Left lobe of liver (tissue), 2 donors: ENCODE data around the gene CRYBG3. TPM values are rescaled to one million over a fixed set of nuclear protein-coding genes. Genes with fewer than 3 reads are reported as not detected.
"Not testable (repeated sequence)": the region's sequence is repeated elsewhere in the genome, so short reads cannot be mapped to it uniquely, and the experiment has no call there.

Experiments
- ATAC-seq: fragments of 200-7000 bp; cut with Tn5 transposase; one replicate; pipeline ENCODE4 v1.9.1; 2020; ENCODE audit warnings: mild to moderate bottlenecking, moderate library complexity
- DNase-seq: peaks from one replicate; pipeline ENCODE4 v3.0.0-alpha.2; 2020; ENCODE audit warnings: low spot score
- total RNA-seq: library from RNA; stranded (reverse); gene quantifications from one replicate; pipeline ENCODE4 v1.2.1, GENCODE V29; 2021
- donor health status: DM: no; HTN: no; CAD: no; lungs with moderate emphysema.
- donor health status: DM: no; HTN: yes; CAD: no.

Gene CRYBG3
- total RNA-seq, 1 donor from 2014 or later, result 4.7 TPM

GRCh38 chr3:97895216-97895615, 73.4 kb downstream of the CRYBG3 start:
- ATAC-seq (no peak), DNase-seq (no peak)

- DNase-seq (no peak), ATAC-seq (no peak)
Observed at GRCh38 chr3:97896129-97896528, 74.3 kb downstream of the CRYBG3 start.

- DNase-seq, result no peak
- ATAC-seq, result no peak
Observed at GRCh38 chr3:97896547-97896946, 74.7 kb downstream of the CRYBG3 start.

GRCh38 chr3:97899331-97899730, 77.5 kb downstream of the CRYBG3 start:
- DNase-seq (no peak), ATAC-seq (no peak)

GRCh38 chr3:97901313-97902248, 79.8 kb downstream of the CRYBG3 start:
- peak; percentile 89 for ATAC-seq

GRCh38 chr3:97909830-97910229, 88.0 kb downstream of the CRYBG3 start:
- not testable (repeated sequence) for ATAC-seq, DNase-seq

More at GRCh38 chr3:97901313-97902248, 79.8 kb downstream of the CRYBG3 start:
- DNase-seq, result no peak

GRCh38 chr3:97910236-97910831, 88.5 kb downstream of the CRYBG3 start:
- not testable (repeated sequence) for ATAC-seq, DNase-seq

- ATAC-seq, result no peak
Observed at GRCh38 chr3:97910931-97911351, 89.1 kb downstream of the CRYBG3 start.

GRCh38 chr3:97911459-97911858, 89.6 kb downstream of the CRYBG3 start:
- no peak for ATAC-seq

More at GRCh38 chr3:97910931-97911351, 89.1 kb downstream of the CRYBG3 start:
- DNase-seq, result no peak

GRCh38 chr3:97914388-97914787, 92.6 kb downstream of the CRYBG3 start:
- ATAC-seq, result no peak

More at GRCh38 chr3:97911459-97911858, 89.6 kb downstream of the CRYBG3 start:
- DNase-seq, result no peak

GRCh38 chr3:97916576-97916975, 94.8 kb downstream of the CRYBG3 start:
- DNase-seq (no peak), ATAC-seq (no peak)

More at GRCh38 chr3:97914388-97914787, 92.6 kb downstream of the CRYBG3 start:
- no peak for DNase-seq

- ATAC-seq, result peak; percentile 84
- no peak for DNase-seq
Observed at GRCh38 chr3:97917813-97918536, 96.2 kb downstream of the CRYBG3 start.

GRCh38 chr3:97927704-97928103, 105.9 kb downstream of the CRYBG3 start:
- DNase-seq (no peak), ATAC-seq (no peak)

- ATAC-seq, result no peak
Observed at GRCh38 chr3:97928986-97929385, 107.2 kb downstream of the CRYBG3 start.

GRCh38 chr3:97930018-97930417, 108.2 kb downstream of the CRYBG3 start:
- ATAC-seq (peak; percentile 61), DNase-seq (no peak)

More at GRCh38 chr3:97928986-97929385, 107.2 kb downstream of the CRYBG3 start:
- no peak for DNase-seq

GRCh38 chr3:97931218-97931617, 109.4 kb downstream of the CRYBG3 start:
- DNase-seq, result no peak
- no peak for ATAC-seq

- DNase-seq (no peak), ATAC-seq (no peak)
Observed at GRCh38 chr3:97932387-97932801, 110.6 kb downstream of the CRYBG3 start.

- no peak for ATAC-seq
Observed at GRCh38 chr3:97934980-97935695, 113.3 kb downstream of the CRYBG3 start.

GRCh38 chr3:97935842-97936241, 114.0 kb downstream of the CRYBG3 start:
- no peak for DNase-seq
- ATAC-seq, result no peak

More at GRCh38 chr3:97934980-97935695, 113.3 kb downstream of the CRYBG3 start:
- DNase-seq, result no peak

- ATAC-seq, result no peak
- DNase-seq, result no peak
Observed at GRCh38 chr3:97937205-97937604, 115.4 kb downstream of the CRYBG3 start.
